HG03159 (cell line): Measurements from ENCODE around the gene PTPN2.

ENCODE experiments used
- ATAC-seq: cut with Tn5 transposase; IDR thresholded peaks from one replicate; pipeline ENCODE4 v1.9.1; 2021; ENCODE audit warnings: mild to moderate bottlenecking, moderate library complexity; ENCODE audit not compliant: unreplicated experiment

PTPN2 gene

GRCh38 chr18:12750076-12750714 is 133.8 kb downstream of the PTPN2 start:
- ATAC-seq = no peak

DNA sequence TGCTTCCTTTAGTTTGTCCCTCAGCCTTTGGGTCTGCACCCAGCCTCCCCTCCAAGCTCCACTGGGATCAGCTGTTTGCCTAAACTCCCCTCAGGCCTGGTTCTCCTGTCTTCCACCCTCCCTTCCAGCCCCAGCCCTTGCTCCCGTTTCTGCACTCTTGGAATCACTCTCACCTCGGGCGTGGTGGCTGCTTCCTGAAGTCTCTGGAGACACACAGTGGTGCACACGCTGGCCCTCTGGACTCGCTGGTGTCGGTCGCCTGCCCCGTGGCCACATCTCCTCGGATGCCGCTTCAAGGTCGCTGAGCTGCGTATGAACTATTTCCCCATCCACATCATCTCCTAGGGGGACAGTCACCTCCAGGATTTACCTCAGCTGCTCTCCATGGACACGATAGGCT is 134.9 kb downstream of the PTPN2 start:
- ATAC-seq = no peak

GRCh38 chr18:12748671-12749070 is 135.4 kb downstream of the PTPN2 start:
- no peak for ATAC-seq

DNA sequence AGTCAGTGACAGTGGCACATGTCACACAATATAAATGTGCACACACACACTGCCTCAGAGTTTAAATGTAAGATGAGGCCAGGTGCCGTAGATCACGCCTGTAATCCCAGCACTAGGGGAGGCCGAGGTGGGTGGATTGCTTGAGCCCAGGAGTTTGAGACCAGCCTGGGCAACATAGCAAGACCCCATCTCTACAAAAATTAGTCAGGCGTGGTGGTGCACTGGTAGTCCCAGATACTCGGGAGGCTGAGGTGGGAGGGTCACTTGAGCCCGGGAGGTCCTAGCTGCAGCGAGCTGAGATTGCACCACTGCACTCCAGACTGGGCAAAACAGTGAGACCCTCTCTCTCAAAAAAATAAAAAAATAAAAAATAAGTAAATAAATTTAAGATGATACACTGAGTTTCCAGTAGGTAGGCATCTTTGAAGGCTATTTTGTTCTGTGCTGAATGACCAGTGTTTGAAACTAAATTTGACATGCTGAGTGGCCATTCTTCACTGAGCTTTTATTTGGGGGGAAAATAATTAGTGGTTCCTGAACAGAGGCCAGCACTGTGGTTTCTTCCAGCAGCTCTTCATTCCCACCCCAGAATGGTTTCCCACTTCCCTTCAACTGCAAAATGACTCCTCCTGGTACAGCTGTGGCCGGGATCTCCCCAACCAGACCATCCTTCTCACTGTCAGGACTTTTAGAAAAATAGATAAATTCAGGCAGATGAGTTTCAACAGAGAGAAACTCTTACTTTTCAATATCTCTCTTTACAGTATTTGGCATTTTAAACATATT is 136.3 kb downstream of the PTPN2 start:
- no peak for ATAC-seq

GRCh38 chr18:12745095-12745795 is 138.8 kb downstream of the PTPN2 start:
- no peak for ATAC-seq

DNA sequence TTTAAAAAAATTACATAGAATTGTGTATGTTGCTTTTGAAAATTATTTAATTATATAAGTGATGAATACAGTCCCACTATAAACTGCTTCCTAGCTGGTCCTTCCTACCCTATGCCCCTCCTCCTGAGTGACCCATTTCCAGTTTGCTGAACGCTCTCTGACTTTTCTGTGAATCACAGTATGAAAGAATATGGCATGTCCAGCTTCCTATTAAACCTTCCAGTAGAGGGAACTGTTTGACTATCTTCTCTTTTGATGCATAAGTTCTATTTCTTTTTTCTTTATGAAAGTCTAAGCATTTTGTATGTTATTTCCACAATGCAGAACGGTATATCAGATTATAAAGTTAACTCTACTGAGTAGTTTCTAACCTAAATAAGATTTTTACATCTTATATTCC is 139.9 kb downstream of the PTPN2 start:
- no peak for ATAC-seq

GRCh38 chr18:12742453-12742852 is 141.6 kb downstream of the PTPN2 start:
- ATAC-seq = no peak
